ENCODE measurements around the gene C15orf39. TPM values are rescaled to one million over a fixed set of nuclear protein-coding genes. Genes with fewer than 3 reads are reported as not detected.
"Not testable (repeated sequence)": the region's sequence is repeated elsewhere in the genome, so short reads cannot be mapped to it uniquely, and the experiment has no call there.

C15orf39 gene
- polyA plus RNA-seq, 3 donors: 10.4 to 13.1 (median 11.1) TPM

DNA sequence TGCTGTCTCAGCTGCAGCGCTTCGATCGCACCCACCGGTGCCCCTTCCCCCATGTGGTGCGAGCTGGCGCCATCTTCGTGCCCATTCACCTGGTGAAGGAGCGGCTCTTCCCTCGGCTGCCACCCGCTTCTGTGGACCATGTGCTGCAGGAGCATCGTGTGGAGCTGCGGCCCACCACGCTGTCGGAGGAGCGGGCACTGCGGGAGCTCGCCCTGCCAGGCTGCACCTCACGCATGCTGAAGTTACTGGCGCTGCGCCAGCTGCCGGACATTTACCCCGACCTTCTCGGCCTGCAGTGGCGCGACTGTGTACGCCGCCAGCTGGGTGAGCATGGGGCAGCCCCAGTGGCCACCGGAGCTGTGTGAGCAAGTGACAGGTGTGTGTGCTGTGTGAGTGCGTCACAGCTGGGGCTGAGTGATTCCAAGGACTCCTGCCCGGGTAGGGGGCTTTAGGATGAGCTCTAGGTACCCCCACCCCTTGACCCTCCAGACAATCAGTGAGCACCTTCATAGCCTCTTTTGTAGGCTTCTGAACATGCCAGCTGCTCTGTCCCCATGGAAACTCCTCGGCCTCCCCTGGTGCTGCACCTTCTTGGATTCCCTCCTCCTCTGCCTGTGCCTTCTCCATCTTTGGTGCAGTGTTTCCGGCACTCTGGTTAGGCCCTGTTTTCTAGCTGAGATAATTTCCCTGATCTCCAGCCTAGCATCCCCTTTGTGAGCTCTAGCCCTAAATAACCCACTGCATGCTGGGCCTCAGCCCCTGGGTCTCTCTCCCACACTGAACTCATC is 7.0 kb downstream of the C15orf39 start:
- no peak for DNase-seq

DNA sequence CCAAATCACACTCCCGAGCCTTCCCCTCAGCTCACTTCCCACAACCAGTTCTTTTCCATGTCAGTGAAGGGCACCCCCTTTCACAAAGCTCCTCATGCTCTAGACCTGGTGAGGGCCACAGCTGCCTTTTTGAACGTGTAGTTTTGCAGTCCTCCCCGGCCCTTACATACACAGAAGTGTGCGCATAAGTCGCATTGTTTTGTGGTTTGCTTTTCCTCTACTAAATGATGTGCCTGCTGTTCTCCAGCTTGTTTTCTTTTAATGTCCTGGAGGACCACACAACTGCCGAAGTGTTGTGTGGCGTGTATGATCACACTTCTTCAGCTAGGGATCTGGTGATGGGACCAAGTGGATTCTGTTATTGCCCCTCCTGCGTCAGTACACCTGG is 7.6 kb downstream of the C15orf39 start:
- DNase-seq: no peak

DNA sequence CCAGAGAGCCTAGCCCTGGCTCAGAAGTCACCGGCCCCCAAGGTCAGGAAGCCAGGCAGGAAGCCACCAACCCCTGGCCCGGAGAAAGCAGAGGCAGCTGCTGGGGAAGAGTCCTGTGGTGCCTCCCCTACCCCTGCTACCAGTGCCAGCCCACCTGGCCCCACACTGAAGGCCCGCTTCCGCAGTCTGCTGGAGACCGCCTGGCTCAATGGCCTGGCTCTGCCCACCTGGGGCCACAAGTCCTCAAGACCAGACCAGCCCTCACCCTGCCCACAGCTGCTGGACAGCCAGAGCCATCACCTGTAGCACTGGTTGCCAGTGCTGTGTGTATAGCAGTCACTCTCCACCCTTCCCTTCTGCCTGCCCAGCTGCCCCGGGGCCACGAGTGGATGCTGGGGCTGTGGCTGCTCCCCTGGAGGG is 9.1 kb downstream of the C15orf39 start:
- no peak for DNase-seq

DNA sequence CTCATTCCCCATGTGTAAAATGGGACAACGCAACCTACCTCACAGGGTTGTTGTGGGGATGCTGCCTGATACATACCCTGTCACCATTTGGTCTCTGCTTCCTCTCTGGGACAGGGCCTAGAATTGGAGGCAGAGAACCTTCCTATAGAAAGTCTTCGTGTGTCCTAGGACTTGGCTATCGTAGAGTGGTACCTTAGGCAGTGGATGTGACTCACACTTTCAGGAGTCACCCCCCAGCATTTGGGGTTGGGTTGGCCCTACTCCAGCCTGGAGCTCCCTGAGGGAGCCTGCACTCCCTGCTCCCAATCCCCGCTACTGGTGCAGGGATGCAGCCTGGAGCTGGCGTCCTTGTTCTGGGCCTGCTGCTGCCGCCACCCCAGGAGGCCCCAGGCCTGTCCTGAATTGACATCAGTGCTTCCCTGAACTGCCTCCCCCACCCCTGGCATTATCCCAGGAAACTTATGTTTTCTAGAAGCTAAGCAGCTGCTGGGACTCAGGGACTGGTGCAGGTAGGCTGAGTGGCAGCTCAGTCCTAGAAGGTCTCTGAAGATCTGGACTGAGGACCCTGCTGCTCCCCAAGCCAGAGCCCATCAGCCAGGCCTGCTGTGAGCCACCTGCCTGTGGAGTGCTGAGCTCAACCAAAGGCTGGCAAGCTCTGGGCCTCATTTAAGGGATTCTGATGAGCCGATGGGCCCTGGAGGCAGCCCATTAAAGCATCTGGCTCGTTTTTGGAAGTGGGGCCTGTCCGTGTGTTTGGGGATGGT is 9.9 kb downstream of the C15orf39 start:
- no peak for DNase-seq

DNA sequence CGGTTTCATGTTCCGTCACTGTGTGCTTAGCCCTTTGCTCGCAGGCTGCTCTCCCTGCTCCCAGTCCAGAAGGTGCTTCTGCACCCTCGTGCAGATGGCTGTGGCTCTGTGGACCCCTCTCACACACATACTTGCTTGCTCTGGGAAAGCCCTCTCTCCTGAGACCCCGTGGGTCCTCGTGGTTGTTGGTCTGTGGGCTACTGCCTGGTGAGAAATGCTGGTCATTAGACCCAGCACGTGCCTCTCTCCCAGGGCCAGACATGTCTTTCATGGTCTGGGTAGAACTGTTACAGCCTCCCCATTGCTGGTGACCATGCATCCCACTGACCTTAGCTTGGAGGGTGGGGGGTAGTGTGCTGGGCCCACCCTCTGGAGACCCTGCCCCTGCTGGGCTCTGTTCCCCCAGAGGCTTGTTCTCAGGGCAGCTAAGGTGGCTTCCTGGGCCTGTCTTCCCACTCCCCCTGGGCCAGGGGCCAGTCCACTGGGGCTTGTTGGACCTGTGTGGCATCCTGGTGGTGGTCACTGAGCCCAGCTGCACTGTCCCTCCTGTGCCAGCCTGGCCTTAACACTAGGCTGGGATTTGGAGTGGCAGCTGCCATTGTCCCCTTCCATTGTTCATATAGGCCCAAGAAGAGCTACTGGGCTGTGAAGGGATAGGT is 10.6 kb downstream of the C15orf39 start:
- DNase-seq: no peak

DNA sequence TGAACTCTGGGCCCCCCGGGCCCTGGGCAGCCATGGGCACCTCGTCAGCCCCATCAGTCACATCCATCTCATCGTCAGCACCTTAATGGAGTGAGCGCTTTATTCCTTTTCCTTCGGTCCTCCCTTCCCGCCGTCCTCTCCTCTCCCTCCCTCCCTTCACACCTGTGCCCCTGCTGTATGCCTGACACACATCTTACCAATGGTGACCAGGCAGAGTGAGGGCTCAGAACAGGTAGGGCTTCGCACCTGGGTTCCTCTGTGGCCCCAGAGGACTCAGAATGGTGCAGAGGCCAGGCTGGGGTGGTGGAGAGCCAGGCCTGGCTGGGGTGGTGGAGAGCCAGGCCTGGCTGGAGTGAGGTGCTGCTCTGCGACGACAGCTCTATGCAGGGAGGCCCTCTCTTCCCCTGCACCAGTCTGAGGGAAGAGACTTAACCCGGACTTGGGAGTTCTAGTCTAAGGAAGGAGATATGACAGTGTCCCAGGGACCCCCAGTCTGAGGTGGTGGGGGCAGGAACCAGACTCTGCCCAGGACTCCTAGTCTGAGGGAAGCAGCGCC is 11.6 kb downstream of the C15orf39 start:
- no peak for DNase-seq

DNA sequence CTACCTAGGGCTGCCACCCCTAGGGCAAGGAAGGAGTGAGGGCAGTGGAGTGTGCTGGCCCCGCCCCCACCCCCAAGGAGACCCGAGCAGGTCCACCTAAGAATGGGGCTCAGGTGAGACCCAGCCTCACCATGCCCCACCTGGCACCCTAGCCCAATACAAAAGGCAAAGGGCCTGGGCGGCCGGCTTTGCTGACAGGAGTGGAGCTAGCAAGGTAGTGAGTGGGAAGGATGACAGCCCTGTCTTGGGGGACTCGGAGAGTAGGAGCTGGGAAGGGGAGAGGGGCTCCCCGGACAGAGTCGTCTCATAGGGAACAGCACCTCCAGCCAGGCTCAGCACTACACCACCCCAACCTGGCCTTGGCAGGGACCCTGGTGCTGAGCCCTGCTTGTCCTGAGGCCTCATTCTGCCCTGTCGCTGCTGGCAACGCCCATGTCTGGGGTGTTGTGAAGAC is 12.1 kb downstream of the C15orf39 start:
- DNase-seq: no peak

DNA sequence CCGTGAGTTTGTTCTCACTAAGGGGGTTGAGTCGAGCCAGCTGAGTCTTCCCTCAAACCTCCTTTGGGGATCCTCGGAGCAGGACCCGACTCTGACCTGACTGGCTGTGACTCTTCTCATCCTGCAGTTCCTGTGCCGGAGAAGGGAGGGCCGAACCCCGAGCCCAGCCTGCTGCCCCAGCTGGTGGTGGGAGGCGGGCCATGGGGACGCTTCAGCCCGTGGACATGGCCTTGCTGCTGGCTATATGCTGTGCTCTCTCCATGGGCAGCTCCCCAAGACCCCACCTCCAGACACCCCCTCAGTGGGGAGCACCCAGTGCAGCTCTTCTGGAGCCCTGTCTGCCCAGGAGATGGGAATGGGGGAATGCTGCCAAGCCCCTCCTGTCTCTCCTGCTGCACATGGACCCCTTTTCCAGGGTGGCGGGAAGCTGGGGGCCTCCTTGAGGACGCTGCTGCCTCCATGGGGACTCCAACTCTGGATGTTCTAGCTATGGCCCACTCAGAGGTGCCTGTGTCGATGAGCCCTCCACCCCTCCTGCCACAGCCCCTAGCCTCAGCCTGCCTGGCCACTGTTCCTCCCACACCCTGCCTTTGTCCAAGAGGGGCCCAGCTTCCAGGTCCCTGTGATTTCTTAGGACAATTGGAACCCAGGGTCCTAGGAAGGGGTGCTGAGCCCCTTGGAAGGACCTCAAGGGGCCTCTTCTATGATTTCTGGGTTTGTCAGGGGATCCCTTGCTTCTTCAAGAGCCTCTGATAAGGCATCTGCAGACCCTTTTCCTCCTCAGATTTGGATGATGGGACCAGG is 12.8 kb downstream of the C15orf39 start:
- DNase-seq: no peak

DNA sequence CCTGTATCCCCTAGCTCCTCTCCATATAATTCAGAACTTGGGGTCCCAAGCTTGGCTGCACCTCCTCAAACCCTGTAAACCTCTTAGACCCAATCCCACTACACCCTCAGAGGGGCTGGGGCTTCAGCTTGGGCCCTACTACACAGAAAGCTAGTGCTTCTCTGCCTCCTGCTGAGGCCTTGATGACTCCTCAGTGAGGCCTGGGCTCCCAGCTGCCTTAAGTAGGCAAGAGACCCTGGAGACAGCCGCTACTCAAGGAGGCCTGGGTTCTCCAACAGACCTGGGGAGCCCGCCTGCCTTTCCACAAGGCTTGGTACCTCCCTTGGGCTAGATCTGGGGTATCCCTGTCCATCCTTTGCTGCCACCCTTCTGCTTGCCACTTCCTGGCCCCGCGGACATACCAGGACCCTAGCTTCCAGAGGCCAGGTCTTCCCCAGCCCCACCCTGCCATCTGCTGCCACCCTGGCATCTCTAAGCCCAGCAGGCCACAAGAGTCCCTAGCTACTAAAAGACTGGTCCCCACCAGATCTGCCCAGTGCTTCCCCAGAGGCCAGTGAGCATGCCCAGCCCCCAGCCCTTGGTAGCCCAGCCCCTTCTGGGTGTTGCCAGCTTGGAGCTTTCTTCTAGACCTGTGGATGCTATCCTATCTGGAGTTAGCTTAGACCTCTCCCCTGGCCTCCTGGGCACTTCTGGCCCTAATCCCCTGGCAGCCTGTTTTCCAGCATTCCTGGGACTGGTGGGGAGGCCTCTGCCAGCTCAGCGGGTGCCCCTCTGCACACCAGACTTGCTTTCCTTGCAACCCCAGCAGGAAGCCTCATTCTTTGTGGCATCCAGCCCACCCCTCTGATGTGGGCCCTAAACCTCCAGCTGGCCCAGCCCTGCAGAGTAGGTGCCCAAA is 13.7 kb downstream of the C15orf39 start:
- no peak for DNase-seq

DNA sequence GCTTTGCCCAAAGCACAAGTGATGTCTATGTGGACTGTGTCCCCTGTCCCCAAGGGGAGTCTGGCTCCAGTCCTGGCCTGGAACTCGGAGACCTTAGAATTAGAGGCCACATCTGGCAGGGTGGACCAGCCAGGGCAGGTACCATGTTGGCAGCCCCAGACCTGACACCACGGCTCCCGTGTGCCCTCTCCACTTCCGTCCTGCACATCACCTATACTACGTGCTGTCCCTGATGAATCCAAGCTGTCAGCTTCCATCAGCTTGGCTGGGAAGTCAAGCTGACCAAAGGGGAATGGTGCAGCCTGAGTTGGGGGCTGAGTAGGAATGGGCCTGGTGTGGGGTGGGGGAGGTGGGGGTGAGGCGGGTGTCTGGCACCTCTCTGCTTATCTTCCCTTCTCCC is 15.3 kb downstream of the C15orf39 start:
- DNase-seq: no peak

DNA sequence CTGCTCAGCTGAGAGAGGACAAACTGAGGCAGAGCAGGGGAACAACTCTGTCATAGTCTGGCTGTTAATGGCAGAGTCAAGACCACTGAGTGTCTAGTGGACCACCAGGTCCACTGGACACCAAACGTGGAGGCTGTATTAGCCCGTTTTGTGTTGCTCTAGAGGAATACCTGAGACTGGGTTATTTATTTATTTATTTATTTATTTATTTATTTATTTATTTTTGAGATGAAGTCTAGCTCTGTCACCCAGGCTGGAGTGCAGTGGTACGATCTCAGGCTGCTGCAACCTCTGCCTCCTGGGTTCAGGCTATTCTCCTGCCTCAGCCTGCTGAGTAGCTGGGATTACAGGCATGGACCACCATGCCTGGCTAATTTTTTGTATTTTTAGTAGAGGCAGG is 15.9 kb downstream of the C15orf39 start:
- DNase-seq: not testable (repeated sequence)

DNA sequence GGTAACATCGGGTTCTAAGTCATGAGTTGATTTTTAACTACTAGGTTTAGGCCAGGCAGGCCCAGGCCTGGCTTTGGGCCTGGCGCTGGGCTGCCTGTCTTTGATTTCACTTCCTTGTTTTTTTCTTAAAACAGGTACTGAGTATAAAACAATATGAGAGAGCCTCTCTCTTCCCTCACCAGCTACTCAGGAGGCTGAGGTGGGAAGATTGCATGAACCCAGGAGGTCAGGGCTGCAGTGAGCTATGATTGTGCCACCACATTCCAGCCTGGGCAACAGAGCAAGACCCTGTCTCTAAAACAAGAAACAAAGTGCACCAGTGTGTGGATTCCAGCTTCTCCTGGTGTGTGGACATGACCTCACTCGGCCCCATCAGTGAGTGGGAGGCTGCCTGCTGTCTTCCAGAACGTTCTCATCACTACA is 17.8 kb downstream of the C15orf39 start:
- not testable (repeated sequence) for DNase-seq

DNA sequence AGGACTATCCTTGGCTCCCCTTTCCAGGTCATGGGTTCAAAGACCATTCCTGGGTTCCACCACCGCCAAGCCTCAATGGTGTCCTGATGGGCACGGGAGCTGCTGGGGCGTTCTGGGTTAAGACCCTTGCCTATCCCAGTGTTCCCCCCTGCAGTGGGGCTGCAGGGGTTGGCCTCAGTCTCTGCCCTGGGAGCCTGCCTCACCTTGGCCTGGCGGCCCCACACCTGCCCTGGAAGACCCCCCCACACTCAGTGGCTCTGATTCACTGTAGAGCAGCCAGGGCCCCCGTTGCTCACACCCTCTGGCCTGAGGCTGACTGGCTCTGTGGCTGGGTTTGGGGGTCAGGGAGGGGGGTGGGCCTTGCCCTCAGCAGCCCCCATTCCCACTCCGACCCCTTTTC is 22.0 kb downstream of the C15orf39 start:
- DNase-seq: no peak

DNA sequence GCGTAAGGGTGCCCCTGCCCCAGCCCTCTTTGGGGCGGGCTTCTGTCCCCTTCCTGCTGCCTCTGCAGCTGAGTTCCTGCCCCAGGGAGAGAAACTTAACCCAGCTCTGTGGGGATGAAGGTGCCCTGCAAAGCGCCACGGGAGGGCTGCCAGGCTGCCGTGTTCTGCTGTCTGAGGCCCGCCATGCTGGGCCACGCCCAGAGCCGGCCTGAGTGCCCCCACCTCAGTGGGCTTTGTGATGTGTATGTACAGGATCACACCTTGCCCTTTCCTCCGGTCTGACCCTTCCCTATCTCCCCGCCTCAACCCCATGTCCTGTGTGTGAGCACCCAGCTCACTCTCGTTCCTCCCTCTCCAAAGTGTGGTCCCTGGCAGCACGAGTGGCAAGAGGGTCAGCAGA is 22.6 kb downstream of the C15orf39 start:
- DNase-seq: no peak

DNA sequence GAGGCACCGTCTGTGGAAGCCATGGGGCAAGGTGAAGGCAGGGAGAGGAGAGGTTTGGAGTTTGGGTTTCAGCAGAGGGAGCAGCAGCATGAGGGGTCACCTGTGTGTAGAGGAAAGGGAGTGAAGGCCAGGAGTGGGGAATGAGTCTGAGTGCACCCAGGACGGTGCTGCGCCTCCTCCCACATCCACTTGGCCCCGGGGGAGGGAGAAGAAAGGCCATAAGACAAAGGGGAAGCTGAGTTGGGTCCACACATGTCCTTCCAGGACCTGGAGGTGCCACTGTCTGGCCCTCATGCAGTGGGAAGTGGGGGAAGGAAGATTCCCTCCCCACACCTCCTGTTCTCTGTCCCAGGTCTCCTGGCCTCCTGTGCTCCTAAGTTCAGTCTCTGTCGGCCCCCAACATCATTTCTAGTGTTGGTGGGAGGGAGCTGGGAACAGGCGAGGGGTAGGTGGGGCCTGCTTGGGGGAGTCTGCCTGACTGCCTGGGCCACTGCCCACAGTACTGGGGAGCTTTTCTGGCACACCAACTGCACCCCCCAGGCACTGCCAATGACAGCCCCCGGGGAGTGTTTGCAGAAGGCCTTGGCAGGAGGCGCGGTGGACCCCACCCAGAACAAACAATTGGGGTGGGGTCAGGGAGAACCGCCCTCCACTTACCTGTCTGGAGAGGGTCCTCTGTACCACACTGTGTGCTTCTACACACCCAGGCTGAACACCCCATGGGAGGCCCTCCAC is 23.6 kb downstream of the C15orf39 start:
- not testable (repeated sequence) for DNase-seq

DNA sequence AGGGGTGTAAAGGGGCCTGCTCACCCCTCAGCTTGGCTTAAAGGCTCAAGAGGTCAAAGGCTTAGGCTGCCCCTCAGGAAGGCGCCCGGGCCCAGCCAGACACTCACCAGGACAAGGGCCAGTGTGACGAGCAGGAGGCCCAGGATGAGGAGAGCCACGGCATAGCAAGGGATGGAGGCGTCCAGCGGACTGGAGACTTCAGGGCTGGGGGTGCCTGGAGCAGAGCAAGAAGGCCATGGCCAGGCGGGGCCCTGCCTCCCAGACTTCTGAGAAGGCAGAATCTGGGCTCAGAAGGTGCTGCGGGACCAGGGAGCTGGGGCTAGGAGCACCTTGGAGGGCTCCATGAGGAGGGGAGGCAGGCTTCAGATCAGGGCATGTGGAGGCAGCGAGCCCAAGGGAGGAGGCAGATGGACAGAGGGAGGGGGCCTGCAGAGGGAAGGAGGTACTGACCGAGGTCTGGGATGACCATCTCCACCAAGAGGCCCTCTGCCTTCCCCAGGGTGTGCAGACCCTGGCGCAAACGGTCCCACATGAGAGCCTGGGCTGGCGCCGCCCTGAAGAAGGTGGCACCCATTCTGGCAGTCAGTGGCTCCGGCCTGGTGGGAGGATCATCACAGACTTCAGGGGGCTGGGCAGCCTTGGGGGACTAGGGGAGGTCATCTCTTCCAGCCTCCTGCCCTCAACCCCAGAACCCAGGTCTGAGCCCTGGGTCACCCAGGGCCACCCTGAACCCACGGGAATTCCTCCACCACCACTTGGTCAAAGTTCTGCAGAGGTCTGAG is 24.5 kb downstream of the C15orf39 start:
- no peak for DNase-seq

DNA sequence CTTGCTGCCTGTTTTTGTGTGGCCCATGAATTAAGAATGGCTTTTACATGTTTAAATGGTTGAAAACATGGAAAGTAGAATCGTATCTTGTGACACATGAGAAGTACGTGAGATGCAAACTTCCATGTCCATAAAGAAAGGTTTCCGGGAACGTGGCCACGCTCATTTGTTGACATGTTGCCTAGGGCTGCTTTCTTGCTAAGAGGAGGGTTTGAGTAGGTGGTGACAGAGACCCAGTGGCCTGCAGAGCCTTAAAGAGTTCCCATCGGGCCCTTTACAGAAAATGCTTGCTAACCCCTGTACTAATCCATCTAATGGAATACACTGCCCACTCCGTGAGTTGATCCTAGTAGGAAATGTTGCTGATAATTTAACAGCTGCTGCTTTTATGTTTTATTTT is 25.4 kb downstream of the C15orf39 start:
- not testable (repeated sequence) for DNase-seq

DNA sequence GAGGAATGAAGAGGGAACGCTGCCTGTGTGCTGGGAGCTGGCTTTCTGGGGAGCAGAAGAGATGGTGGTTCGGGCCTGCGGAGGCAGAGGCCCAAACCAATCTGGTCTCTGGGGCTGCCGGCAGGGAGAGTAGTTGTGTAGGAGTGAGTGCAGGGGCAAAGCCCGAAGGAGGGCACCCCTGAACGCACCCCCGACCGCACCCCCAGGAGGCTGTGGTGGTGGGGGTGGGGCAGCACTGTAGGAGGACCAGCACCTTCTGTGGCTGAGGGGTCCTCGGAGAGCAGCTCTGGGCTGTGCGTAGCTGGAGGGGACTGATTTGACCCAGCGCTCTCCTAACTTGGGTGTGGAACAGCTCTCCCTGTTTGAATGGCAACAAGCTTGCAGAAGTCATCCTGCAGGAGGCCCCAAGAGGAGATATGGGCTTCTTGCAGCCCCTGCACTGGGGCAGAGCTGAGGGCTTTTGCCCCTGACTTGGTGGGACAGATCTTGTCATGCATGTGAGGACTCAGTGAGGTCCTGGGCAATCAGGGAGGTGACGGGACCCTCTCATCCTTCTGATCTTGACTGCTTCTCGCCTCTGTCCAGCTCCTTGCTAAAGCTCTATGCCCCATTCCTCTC is 26.1 kb downstream of the C15orf39 start:
- no peak for DNase-seq

Data from renal pelvis (tissue), 4 donors.